ENCODE results near the gene LIPH.

LIPH gene

GRCh38 chr3:185540695-185541094 lies 11.7 kb downstream of the LIPH start:
- no peak for DNase-seq

GRCh38 chr3:185539934-185540333 lies 12.5 kb downstream of the LIPH start:
- no peak for DNase-seq

- DNase-seq, result peak in 3 of 51 donors; percentile 2 to 10 (median 7)
Observed at GRCh38 chr3:185537369-185537970, 14.9 kb downstream of the LIPH start.

- DNase-seq, result no peak
Observed at GRCh38 chr3:185534511-185534910, 17.9 kb downstream of the LIPH start.

GRCh38 chr3:185532901-185533300 lies 19.5 kb downstream of the LIPH start:
- peak in 3 of 51 donors; percentile 3 to 52 (median 7) for DNase-seq

- no peak for DNase-seq
Observed at GRCh38 chr3:185530856-185531255, 21.5 kb downstream of the LIPH start.

- DNase-seq, result no peak
Observed at GRCh38 chr3:185528532-185528931, 23.9 kb downstream of the LIPH start.

GRCh38 chr3:185527364-185527763 lies 25.0 kb downstream of the LIPH start:
- no peak for DNase-seq

GRCh38 chr3:185526349-185526951 lies 25.9 kb downstream of the LIPH start:
- no peak for DNase-seq

- peak in 3 of 51 donors; percentile 2 to 9 (median 4) for DNase-seq
Observed at GRCh38 chr3:185521349-185522138, 30.8 kb downstream of the LIPH start.

GRCh38 chr3:185519021-185519420 lies 33.4 kb downstream of the LIPH start:
- no peak for DNase-seq

GRCh38 chr3:185517387-185518130 lies 34.8 kb downstream of the LIPH start:
- no peak for DNase-seq

- no peak for DNase-seq
Observed at GRCh38 chr3:185511711-185512110, 40.7 kb downstream of the LIPH start.

- DNase-seq, result peak in 2 of 51 donors; percentile 1 to 14
Observed at GRCh38 chr3:185508335-185508991, 43.9 kb downstream of the LIPH start.

GRCh38 chr3:185507883-185508282 lies 44.5 kb downstream of the LIPH start:
- DNase-seq, result no peak

GRCh38 chr3:185504636-185505035 lies 47.8 kb downstream of the LIPH start:
- no peak for DNase-seq

- DNase-seq, result no peak
Observed at GRCh38 chr3:185503521-185503920, 48.9 kb downstream of the LIPH start.

- DNase-seq, result no peak
Observed at GRCh38 chr3:185502987-185503386, 49.4 kb downstream of the LIPH start.

- peak; percentile 60 to 95 (median 89) for DNase-seq
Observed at GRCh38 chr3:185498503-185499396, 53.6 kb downstream of the LIPH start, which contains the start of gene TMEM41A. TSS of gene TMEM41A (minus strand) at chr3:185499035. CDS start at chr3:185498961, 74 bp downstream.

- DNase-seq, result no peak
Observed at GRCh38 chr3:185490241-185490640, 62.1 kb downstream of the LIPH start.

Measured in hypothalamus (tissue), 51 donors.